Stimulated activated naive CD8-positive, alpha-beta T cell treated with anti-CD3 and anti-CD28 coated beads, Interleukin-15, Interleukin-2, amounts not matched to agents 100 ng/mL and 50 ng/mL, for 24 hours (primary cell): Measurements from ENCODE around the gene NCK1.

Experiments used
- H3K27ac Mint-ChIP-seq: one replicate; pipeline ENCODE4 v1.8.0; 2021; ENCODE audit warnings: mild to moderate bottlenecking, mixed read lengths
- H3K27me3 Mint-ChIP-seq: one replicate; pipeline ENCODE4 v1.8.0; 2021; ENCODE audit warnings: mixed read lengths
- H3K36me3 Mint-ChIP-seq: one replicate; pipeline ENCODE4 v1.8.0; 2021; ENCODE audit warnings: low read depth, mixed read lengths
- H3K4me1 Mint-ChIP-seq: one replicate; pipeline ENCODE4 v1.8.0; 2021; ENCODE audit warnings: low read depth, mixed read lengths
- H3K4me3 Mint-ChIP-seq: one replicate; pipeline ENCODE4 v1.8.0; 2021; ENCODE audit warnings: mild to moderate bottlenecking, mixed read lengths
- H3K9me3 Mint-ChIP-seq: one replicate; pipeline ENCODE4 v1.8.0; 2021; ENCODE audit warnings: mixed read lengths

Gene NCK1

DNA sequence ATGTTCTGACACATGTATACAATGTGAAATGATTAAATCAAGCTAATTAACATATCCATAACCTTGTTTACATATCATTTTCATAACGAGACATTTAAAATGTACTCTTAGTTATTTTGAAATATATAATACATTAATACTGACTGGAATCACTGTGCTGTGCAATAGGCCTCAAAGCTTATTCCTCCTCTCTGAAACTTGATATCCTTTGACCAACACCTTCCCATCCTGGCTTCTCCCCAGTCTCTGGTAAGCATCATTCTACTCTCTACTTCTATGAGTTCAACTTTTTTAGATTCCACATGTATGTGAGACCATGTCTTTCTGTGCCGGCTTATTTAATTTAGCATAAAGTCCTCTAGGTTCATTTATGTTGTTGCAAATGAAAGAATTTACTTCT lies 48.7 kb downstream of the NCK1 start:
- peaks cover 44% of the 10 kb centered on the region for H3K36me3 Mint-ChIP-seq
- H3K4me3 Mint-ChIP-seq, result no peak overlapping the region
- peaks cover 92% of the 10 kb centered on the region for H3K4me1 Mint-ChIP-seq

DNA sequence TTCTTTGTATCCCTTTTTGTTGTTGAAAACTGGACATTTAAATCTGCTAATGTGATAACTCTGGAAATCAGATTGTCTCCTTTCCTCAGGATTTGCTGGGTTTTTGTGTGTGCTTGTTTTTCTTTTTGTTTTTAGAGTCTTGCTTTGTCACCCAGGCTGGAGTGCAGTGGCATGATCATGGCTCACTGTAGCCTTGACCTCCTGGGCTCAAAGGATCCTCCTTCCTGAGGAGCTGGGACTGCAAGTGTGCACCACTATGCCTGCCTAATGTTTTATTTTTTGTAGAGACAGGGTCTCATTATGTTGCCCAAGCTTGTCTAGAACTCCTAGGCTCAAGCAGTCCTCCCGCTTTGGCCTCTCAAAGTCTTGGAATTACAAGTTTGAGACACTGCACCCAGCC lies 51.2 kb downstream of the NCK1 start:
- Mint-ChIP-seq H3K4me3 (no peak overlapping the region), H3K9me3 (no peaks in the 10 kb centered on the region), H3K4me1 (peaks cover 90% of the 10 kb centered on the region), H3K36me3 (peaks cover 39% of the 10 kb centered on the region), H3K27me3 (no peaks in the 10 kb centered on the region), H3K27ac (no peak overlapping the region)

More for the DNA sequence above, 48.7 kb downstream of the NCK1 start:
- Mint-ChIP-seq H3K9me3 (no peaks in the 10 kb centered on the region), H3K27me3 (no peaks in the 10 kb centered on the region), H3K27ac (no peak overlapping the region)

DNA sequence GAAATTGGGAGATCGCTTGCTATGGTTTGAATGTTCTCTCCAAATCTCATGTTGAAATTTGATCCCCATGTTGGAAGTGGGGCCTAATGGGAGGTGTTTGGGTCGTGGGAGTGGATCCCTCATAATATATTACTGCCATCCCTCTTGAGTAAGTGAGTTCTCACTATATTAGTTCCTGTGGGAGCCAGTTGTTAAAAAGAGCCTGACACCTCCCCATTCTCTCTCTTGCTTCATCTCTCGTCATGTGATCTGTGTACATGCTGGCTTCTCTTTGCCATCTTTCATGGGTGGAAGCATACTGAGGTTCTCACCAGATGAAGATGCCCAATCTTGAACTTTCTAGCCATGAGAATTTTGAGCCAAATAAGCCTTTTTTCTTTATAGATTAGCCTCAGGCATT lies 52.7 kb downstream of the NCK1 start:
- Mint-ChIP-seq H3K27me3 (no peaks in the 10 kb centered on the region), H3K27ac (no peak overlapping the region), H3K9me3 (no peaks in the 10 kb centered on the region), H3K4me3 (no peak overlapping the region), H3K36me3 (peaks cover 39% of the 10 kb centered on the region), H3K4me1 (peaks cover 90% of the 10 kb centered on the region)

DNA sequence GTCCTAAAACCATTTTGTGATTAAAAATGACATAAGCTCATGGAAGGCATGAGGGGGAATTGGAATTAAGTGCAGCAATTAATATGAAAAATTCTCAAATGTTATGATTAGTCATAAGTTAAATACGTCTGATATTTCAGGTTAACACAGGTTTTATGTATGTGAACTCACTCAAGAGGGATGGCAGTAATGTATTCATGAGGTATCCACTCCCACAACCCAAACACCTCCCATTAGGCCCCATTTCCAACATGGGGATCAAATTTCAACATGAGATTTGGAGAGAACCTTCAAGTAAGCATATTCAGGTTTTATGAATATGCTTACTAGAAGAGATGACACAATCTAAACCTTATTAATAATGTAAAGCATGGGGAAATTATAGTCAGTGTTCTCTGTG lies 54.2 kb downstream of the NCK1 start:
- Mint-ChIP-seq H3K27me3 (no peaks in the 10 kb centered on the region), H3K9me3 (no peaks in the 10 kb centered on the region), H3K4me3 (no peak overlapping the region), H3K4me1 (peaks cover 89% of the 10 kb centered on the region), H3K27ac (no peak overlapping the region), H3K36me3 (peaks cover 38% of the 10 kb centered on the region)

DNA sequence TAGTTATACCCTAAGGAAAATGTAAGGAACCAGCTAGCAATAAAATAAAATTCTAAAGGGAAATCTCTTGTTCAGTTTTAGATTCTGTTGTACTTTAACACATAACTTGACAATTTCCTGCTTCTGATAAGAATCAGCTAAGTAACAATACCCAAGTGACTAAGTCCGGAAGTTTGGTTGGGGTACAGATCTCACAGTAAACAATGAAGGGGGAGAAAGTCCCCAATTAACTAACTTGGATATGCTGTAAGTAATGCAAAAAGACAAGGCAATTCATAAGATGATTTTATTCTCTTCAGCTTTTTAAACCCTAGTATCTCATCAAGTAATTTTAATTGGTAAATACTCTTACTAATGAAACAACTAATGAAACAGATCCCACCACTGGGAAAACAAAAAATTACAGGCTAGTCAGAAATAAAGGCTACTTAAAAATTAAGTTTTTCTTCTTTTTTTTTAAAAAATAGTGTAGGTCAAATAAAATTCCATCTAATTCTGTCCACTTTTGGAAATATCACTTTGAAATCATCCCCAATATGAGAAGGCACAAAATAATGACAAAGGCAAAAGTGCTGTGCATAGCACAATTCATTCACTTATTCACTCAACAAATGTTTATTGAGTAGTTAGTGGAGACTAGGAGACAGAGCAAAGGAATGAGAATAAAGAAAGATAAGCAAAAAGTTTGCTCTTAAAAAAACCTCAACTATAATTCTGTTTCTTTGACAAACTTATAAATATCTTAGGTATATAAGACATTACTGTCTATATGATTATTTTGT lies 58.0 kb downstream of the NCK1 start:
- Mint-ChIP-seq H3K27me3 (no peaks in the 10 kb centered on the region), H3K4me1 (peaks cover 81% of the 10 kb centered on the region)

DNA sequence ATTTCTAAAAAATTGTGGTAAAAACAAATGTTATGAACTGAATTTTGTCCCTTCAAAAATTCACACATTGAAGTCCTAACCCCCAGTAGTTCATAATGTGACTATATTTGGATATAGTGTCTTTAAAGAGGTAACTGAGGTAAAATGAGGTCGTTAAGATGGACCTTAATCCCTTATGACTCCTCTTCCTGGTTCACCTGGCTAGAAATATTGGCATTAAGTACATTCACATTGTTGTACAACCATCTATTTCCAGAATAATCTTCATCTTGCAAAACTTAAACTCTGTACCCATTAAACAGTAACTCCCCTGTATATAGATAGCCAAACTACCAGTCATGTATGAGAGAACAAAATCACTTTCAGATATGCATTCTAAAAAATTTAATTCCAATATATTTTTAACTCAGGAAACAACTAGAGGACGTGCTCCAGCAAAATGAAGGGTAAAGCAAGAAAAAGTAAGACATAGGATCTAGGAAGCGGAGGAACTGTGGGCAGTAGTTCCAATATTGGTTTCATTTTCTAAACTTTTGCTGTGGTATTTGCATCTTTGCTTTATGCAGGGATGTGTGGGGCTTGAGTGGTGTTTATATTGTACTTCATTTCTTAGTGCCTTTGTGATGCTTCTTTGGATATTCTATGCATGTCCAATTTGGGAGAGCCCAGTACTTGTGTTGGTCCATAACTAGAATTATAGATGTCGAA lies 59.0 kb downstream of the NCK1 start:
- H3K4me1 Mint-ChIP-seq, result peaks cover 79% of the 10 kb centered on the region
- peak overlapping the region; percentile 47 for H3K27ac Mint-ChIP-seq
- peak overlapping the region; percentile 57 for H3K4me3 Mint-ChIP-seq
- H3K27me3 Mint-ChIP-seq, result no peaks in the 10 kb centered on the region
- peaks cover 7% of the 10 kb centered on the region for H3K36me3 Mint-ChIP-seq
- no peaks in the 10 kb centered on the region for H3K9me3 Mint-ChIP-seq

More for the DNA sequence above, 58.0 kb downstream of the NCK1 start:
- Mint-ChIP-seq H3K27ac (peak overlapping the region; percentile 18), H3K4me3 (peak overlapping the region; percentile 11), H3K36me3 (peaks cover 12% of the 10 kb centered on the region), H3K9me3 (no peaks in the 10 kb centered on the region)

DNA sequence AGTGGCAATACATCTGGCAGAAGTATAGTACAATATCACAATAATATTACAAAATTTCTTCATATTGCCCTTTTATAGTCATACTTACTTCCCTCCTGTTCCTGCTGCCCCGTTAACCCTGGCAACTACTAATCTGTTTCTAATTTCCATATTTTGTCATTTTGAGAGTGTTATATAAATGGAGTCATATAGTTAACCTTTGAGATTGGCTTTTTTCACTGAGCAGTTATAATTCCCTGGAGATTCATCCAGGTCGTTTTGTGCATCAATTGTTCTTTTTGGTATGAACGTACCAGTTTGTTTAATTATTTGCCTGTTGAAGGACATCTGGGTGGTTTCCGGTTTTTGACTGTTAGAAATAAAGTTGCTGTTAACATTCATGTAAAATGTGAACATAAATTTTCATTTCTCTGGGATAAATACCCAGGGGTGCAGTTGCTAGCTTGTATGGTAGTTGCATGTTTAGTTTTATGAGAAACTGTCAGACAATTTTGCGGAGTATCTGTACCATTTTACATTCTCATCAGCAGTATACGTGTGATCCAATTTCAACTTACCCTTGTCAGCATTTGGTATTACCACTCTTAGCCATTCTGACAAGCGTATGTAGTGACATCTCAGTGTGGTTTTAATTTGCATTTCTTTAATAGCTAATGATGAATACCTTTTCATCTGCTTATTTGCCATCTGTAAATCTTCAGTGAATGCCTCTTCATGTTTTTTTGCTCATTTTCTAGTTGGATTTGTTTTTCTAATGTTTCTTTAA lies 63.6 kb downstream of the NCK1 start:
- H3K9me3 Mint-ChIP-seq, result no peaks in the 10 kb centered on the region
- no peak overlapping the region for H3K4me3 Mint-ChIP-seq
- peaks cover 36% of the 10 kb centered on the region for H3K36me3 Mint-ChIP-seq
- H3K27ac Mint-ChIP-seq, result no peak overlapping the region
- H3K4me1 Mint-ChIP-seq, result peaks cover 62% of the 10 kb centered on the region
- no peaks in the 10 kb centered on the region for H3K27me3 Mint-ChIP-seq

DNA sequence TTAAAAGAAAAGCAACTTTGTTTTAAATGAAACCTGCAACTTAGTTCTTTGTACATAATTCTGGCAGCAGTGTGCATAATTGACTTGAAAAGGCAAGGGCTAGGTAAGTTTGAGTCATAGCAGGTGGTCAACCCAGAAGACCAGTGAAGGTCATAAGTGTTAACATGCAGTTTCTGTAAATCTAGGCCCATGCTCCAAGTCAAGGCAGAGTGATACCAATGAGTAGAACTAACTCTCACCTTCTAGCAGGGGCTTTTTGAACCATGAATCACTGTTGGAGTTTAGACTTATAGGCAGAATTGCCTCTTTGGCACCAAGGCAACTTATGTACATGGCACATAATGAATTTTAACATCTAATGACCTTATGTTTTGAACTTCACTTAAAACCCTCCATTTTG lies 66.2 kb downstream of the NCK1 start:
- Mint-ChIP-seq H3K9me3 (no peaks in the 10 kb centered on the region), H3K4me1 (peaks cover 64% of the 10 kb centered on the region), H3K27ac (peak overlapping the region; percentile 43), H3K4me3 (no peak overlapping the region), H3K36me3 (peaks cover 36% of the 10 kb centered on the region), H3K27me3 (no peaks in the 10 kb centered on the region)

DNA sequence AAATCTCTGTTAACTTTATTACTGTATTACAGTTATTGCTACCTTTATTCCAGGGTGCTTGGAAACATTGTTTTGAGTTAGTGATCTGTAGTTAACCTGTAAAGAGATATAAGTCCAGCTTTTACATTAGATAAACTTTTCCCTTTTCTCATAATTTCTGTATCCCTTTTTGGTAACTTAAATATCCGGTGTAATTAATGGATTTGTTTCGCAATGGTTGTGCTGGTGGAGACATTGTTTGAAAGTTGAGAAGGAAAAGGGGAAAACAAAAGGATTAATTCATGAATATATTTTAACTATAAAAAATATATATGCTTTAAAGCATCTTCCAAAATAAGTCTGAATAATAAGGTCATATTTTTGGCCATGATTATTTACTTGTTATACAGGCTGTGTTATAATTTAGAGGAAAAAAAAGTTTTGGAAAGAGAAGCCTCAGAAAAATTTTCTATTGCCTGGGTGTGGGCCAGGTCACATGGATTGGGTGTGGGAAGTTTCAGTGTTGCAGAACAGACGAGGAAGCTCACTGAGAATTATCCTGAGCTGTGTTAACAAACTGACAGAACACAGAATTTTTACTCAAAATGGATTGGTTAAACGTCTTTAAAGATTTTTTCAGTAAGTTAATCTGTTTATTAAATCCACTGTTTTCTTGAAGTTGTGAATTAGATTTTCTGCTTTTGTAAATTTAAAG lies 68.1 kb downstream of the NCK1 start:
- no peaks in the 10 kb centered on the region for H3K9me3 Mint-ChIP-seq
- H3K27ac Mint-ChIP-seq, result no peak overlapping the region
- H3K4me1 Mint-ChIP-seq, result peaks cover 62% of the 10 kb centered on the region
- peaks cover 53% of the 10 kb centered on the region for H3K36me3 Mint-ChIP-seq
- no peak overlapping the region for H3K4me3 Mint-ChIP-seq
- H3K27me3 Mint-ChIP-seq, result no peaks in the 10 kb centered on the region

DNA sequence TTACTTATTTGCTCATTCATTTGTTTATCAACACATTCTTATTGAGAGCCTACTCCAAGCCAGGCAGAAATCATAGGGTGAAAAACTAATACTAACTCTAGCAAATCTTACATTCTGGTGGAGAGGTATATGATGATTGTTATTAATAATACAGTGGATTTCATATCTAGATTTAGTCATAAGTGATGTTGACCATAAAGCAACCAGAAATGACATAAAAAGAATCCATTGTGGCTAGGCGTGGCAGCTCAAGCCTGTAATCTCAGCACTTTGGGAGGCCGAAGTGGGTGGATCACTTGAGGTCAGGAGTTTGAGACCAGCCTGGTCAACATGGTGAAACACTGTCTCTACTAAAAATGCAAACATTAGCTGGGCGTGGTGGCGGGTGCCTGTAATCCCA lies 69.6 kb downstream of the NCK1 start:
- H3K36me3 Mint-ChIP-seq, result peaks cover 64% of the 10 kb centered on the region
- H3K27me3 Mint-ChIP-seq, result no peaks in the 10 kb centered on the region
- no peak overlapping the region for H3K27ac Mint-ChIP-seq
- H3K4me1 Mint-ChIP-seq, result peaks cover 64% of the 10 kb centered on the region
- no peak overlapping the region for H3K4me3 Mint-ChIP-seq
- H3K9me3 Mint-ChIP-seq, result peaks cover 3% of the 10 kb centered on the region

DNA sequence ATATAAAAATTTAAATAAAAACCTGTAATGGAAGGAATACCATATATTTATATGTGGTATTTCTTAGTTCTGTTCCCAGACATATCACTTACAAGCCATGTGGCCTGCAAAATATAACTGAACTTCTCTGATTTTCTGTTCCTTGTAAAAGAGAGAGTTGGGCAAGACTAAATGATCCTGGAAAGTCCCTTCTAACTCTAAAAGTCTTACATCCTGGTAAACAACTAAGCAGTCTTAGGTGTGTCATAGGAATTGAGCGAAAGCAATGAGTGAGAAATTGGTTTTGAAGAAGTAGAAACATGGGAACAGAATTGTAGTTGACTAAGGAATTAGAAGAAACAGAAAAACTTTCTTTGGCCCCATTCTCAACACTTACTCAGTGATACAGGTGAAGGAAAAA lies 70.5 kb downstream of the NCK1 start:
- Mint-ChIP-seq H3K36me3 (peaks cover 67% of the 10 kb centered on the region), H3K4me3 (no peak overlapping the region)

DNA sequence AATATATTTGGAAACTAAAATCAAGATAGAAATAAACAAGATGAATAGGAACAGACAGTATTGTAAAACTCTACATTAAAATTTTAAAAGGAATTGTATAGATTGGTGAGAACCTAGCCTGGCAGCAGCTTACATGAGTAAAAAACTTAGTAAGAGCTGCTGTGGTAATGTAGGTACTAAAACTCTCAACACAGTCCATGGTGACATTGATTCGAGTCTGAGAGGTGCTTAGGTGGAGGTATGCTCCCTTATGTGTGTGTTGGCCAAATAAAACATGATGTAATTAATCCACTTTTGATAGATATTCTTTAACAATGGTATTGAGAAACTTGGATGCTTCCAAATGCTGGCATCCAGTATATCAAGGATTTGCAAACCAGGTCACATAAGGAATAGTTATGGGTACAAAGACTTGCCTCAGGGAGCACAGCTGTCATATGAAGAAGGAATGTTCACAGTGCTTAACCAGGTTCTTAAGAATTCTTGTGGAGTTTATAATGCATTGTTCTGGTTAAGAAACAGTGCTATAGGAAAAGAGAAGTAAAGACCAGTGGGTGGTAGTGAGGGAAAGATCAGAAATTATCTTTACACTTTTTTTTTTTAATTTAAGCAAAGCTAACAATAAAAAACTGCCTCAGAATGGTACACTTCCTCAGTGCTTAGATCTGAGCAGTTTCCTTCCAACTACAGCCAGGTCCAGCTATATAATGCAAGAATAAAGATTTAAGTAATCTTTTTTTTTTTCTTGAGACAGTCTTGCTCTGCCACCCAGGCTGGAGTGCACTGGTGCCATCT lies 71.2 kb downstream of the NCK1 start:
- H3K36me3 Mint-ChIP-seq, result peaks cover 66% of the 10 kb centered on the region
- peak overlapping the region; percentile 66 for H3K27ac Mint-ChIP-seq
- H3K4me1 Mint-ChIP-seq, result peaks cover 68% of the 10 kb centered on the region
- no peak overlapping the region for H3K4me3 Mint-ChIP-seq
- no peaks in the 10 kb centered on the region for H3K27me3 Mint-ChIP-seq
- H3K9me3 Mint-ChIP-seq, result peaks cover 13% of the 10 kb centered on the region

More for the DNA sequence above, 70.5 kb downstream of the NCK1 start:
- H3K27ac Mint-ChIP-seq, result peak overlapping the region; percentile 66
- no peaks in the 10 kb centered on the region for H3K27me3 Mint-ChIP-seq
- H3K4me1 Mint-ChIP-seq, result peaks cover 68% of the 10 kb centered on the region
- peaks cover 10% of the 10 kb centered on the region for H3K9me3 Mint-ChIP-seq

DNA sequence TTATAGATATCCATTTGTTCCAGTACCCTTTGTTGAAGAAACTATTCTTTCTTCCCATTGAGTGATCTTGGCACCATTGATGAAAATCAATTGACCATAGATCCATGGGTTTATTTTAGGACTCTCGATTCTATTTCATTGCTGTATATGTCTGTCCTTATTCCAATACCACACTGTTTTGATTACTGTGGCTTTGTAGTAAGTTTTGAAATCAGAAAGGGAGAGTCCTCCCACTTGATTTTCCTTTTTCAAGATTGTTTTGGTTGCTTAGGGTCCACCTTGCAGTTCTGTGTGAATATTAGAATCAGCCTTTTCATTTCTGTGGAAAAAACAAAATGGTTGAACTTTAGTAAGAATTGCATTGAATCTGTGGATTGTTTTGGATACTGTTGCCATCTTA lies 75.2 kb downstream of the NCK1 start:
- Mint-ChIP-seq H3K27ac (peak overlapping the region; percentile 38), H3K4me3 (no peak overlapping the region), H3K9me3 (peaks cover 13% of the 10 kb centered on the region), H3K27me3 (no peaks in the 10 kb centered on the region), H3K36me3 (peaks cover 42% of the 10 kb centered on the region), H3K4me1 (peaks cover 77% of the 10 kb centered on the region)

DNA sequence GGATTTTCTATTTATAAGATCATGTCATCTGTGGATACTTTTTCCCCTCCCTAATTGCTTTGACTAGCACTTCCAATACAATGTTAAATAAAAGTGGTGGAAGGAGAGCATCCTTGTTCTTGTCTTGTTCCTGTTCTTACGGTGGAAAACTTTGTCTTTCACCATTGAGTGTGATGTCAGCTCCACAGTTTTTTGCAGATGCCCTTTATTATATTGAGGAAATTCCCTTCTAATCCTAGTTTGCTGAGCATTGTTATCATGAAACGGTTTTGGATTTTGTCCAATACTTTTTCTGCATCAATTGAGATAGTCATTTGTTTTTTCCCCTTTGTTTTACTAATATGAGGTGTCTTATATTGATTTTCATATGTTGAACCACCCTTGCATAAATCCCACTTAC lies 75.8 kb downstream of the NCK1 start:
- no peaks in the 10 kb centered on the region for H3K27me3 Mint-ChIP-seq
- H3K36me3 Mint-ChIP-seq, result peaks cover 45% of the 10 kb centered on the region
- peaks cover 77% of the 10 kb centered on the region for H3K4me1 Mint-ChIP-seq
- peaks cover 13% of the 10 kb centered on the region for H3K9me3 Mint-ChIP-seq
- peak overlapping the region; percentile 38 for H3K27ac Mint-ChIP-seq
- H3K4me3 Mint-ChIP-seq, result no peak overlapping the region
